IMR-90 (cell line): ENCODE data around the gene OBP2A. TPM values are rescaled to one million over a fixed set of nuclear protein-coding genes. Genes with fewer than 3 reads are reported as not detected.

Experiments
- ATAC-seq: fragments of 200-7000 bp; cut with Tn5 transposase; 2 replicates; pipeline ENCODE4 v1.9.1; 2020; ENCODE audit warnings: low read depth, mild to moderate bottlenecking, moderate library complexity
- BruUV-seq: library from RNA; stranded (reverse); fragments of 400-500 nt; replicated peaks from 2 replicates; lab custom pipeline; 2021; lab: Mats Ljungman, UMichigan
- CTCF ChIA-PET: fragments of 300-600 bp; formaldehyde crosslinking; extraction: SDS; loops from one replicate; lab custom pipeline; 2021; ENCODE audit warnings: antibody characterized with exemption; lab: Yijun Ruan, JAX
- POLR2A ChIA-PET: fragments of 300-600 bp; sonication (Branson Sonifier 250); formaldehyde crosslinking; loops from one replicate; lab custom pipeline; 2022; ENCODE audit warnings: antibody characterized with exemption; ENCODE audit not compliant: unreplicated experiment; lab: Charles Lee
- DNase-seq: peaks from one replicate; pipeline ENCODE4 v3.0.0; 2013
- H2AFZ ChIP-seq: replicated peaks from 2 replicates; pipeline ENCODE3; 2013; ENCODE audit warnings: low read length, mild to moderate bottlenecking; ENCODE audit not compliant: poor library complexity
- H2AK5ac ChIP-seq: 2 replicates; pipeline ENCODE4 v1.6.1; 2013; ENCODE audit warnings: low read depth, low read length, inconsistent platforms
- H2AK9ac ChIP-seq: replicated peaks from 2 replicates; pipeline ENCODE3; 2013; ENCODE audit warnings: mild to moderate bottlenecking, low read depth, low read length, moderate library complexity; ENCODE audit not compliant: poor library complexity
- H2BK120ac ChIP-seq: 2 replicates; pipeline ENCODE4 v1.6.1; 2013; ENCODE audit warnings: low read depth, low read length, inconsistent platforms
- H2BK15ac ChIP-seq: 3 replicates; pipeline ENCODE4 v1.6.1; 2013; ENCODE audit warnings: low read depth, low read length, inconsistent platforms
- H2BK20ac ChIP-seq: 2 replicates; pipeline ENCODE4 v1.6.1; 2013; ENCODE audit warnings: low read depth, mild to moderate bottlenecking, inconsistent platforms, low read length, moderate library complexity
- H2BK5ac ChIP-seq: 2 replicates; pipeline ENCODE4 v1.6.1; 2013; ENCODE audit warnings: mild to moderate bottlenecking, low read depth, low read length, inconsistent platforms; ENCODE audit not compliant: poor library complexity, severe bottlenecking
- H3K14ac ChIP-seq: replicated peaks from 2 replicates; pipeline ENCODE4 v1.6.1; 2013; ENCODE audit warnings: low read depth, low read length, inconsistent platforms
- H3K18ac ChIP-seq: 2 replicates; pipeline ENCODE4 v1.6.1; 2013; ENCODE audit warnings: low read depth, low read length, control low read depth
- H3K23ac ChIP-seq: 2 replicates; pipeline ENCODE4 v1.6.1; 2013; ENCODE audit warnings: low read depth, low read length, inconsistent platforms
- H3K27ac ChIP-seq: 2 replicates; pipeline ENCODE4 v1.5.1; 2013; ENCODE audit warnings: mild to moderate bottlenecking, control low read depth, low read length; ENCODE audit not compliant: insufficient read depth
- H3K27me3 ChIP-seq: 2 replicates; pipeline ENCODE4 v1.6.1; 2013; ENCODE audit warnings: low read length; ENCODE audit not compliant: control insufficient read depth, insufficient read depth
- H3K36me3 ChIP-seq: 2 replicates; pipeline ENCODE4 v1.6.1; 2013; ENCODE audit warnings: low read length, mixed read lengths; ENCODE audit not compliant: control insufficient read depth, insufficient read depth
- H3K4ac ChIP-seq: 2 replicates; pipeline ENCODE4 v1.6.1; 2013; ENCODE audit warnings: low read depth, low read length, inconsistent platforms
- H3K4me1 ChIP-seq: 2 replicates; pipeline ENCODE4 v1.6.1; 2013; ENCODE audit warnings: low read length, mixed read lengths; ENCODE audit not compliant: control insufficient read depth, insufficient read depth
- H3K4me2 ChIP-seq: 2 replicates; pipeline ENCODE4 v1.6.1; 2013; ENCODE audit warnings: low read depth, mild to moderate bottlenecking, control low read depth, low read length, moderate library complexity
- H3K4me3 ChIP-seq: 2 replicates; pipeline ENCODE4 v1.5.1; 2013; ENCODE audit warnings: low read depth, mild to moderate bottlenecking, control low read depth, low read length, moderate library complexity; ENCODE audit not compliant: insufficient read depth
- H3K56ac ChIP-seq: 2 replicates; pipeline ENCODE4 v1.6.1; 2013; ENCODE audit warnings: low read length, inconsistent platforms; ENCODE audit not compliant: insufficient read depth; ENCODE audit errors: extremely low read depth
- H3K79me1 ChIP-seq, 2 experiments: 2 replicates each; pipeline ENCODE4 v1.6.1; 2013; ENCODE audit warnings: low read length in 2 of 2, inconsistent platforms in 1 of 2, low read depth in 1 of 2
- H3K9ac ChIP-seq: 2 replicates; pipeline ENCODE4 v1.6.1; 2013; ENCODE audit warnings: low read depth, low read length, control low read depth
- H3K9me1 ChIP-seq: 2 replicates; pipeline ENCODE4 v1.6.1; 2013; ENCODE audit warnings: low read length, inconsistent platforms; ENCODE audit not compliant: insufficient read depth
- H3K9me3 ChIP-seq: 2 replicates; pipeline ENCODE4 v1.6.1; 2013; ENCODE audit warnings: low read length; ENCODE audit not compliant: control insufficient read depth, insufficient read depth
- H4K20me1 ChIP-seq: 2 replicates; pipeline ENCODE4 v1.6.1; 2013; ENCODE audit warnings: low read length, inconsistent platforms; ENCODE audit not compliant: insufficient read depth
- H4K5ac ChIP-seq: 2 replicates; pipeline ENCODE4 v1.6.1; 2013; ENCODE audit warnings: mild to moderate bottlenecking, low read depth, low read length, control low read depth
- H4K8ac ChIP-seq, 2 experiments: 2 replicates each; pipeline ENCODE4 v1.6.1; 2013; ENCODE audit warnings: low read depth in 2 of 2, low read length in 2 of 2, control low read depth in 1 of 2, inconsistent platforms in 1 of 2
- H4K91ac ChIP-seq: 2 replicates; pipeline ENCODE4 v1.6.1; 2013; ENCODE audit warnings: low read depth, low read length, inconsistent platforms; ENCODE audit not compliant: insufficient read depth
- BHLHE40 ChIP-seq: fragments of 150-350 bp; IDR thresholded peaks from 2 replicates; pipeline ENCODE4 v1.6.1; 2016; ENCODE audit warnings: mild to moderate bottlenecking, low read depth, low read length
- CEBPB ChIP-seq: IDR thresholded peaks from 2 replicates; pipeline ENCODE4 v1.6.1; 2012; ENCODE audit warnings: low read depth, low read length, improper control_type of control experiment
- CHD1 ChIP-seq: IDR thresholded peaks from 2 replicates; pipeline ENCODE4 v1.6.1; 2012; ENCODE audit warnings: low read depth, low read length, improper control_type of control experiment
- FOS ChIP-seq: fragments of 150-350 bp; IDR thresholded peaks from 2 replicates; pipeline ENCODE4 v1.6.1; 2016; ENCODE audit warnings: low read depth, low read length
- MAFK ChIP-seq: IDR thresholded peaks from 2 replicates; pipeline ENCODE4 v1.6.1; 2012; ENCODE audit warnings: low read depth, low read length, improper control_type of control experiment
- MAZ ChIP-seq: IDR thresholded peaks from 2 replicates; pipeline ENCODE4 v1.6.1; 2012; ENCODE audit warnings: low read depth, mild to moderate bottlenecking, low read length, improper control_type of control experiment, moderate library complexity, borderline replicate concordance
- MXI1 ChIP-seq: IDR thresholded peaks from 2 replicates; pipeline ENCODE4 v1.6.1; 2012; ENCODE audit warnings: low read depth, mild to moderate bottlenecking, low read length, moderate library complexity, borderline replicate concordance
- NFE2L2 ChIP-seq: fragments of 150-350 bp; IDR thresholded peaks from 2 replicates; pipeline ENCODE4 v1.6.1; 2016; ENCODE audit warnings: low read depth, mild to moderate bottlenecking, low read length
- POLR2A ChIP-seq: IDR thresholded peaks from 2 replicates; pipeline ENCODE4 v1.6.1; 2012; ENCODE audit warnings: mild to moderate bottlenecking, low read depth, low read length
- RAD21 ChIP-seq: IDR thresholded peaks from 2 replicates; pipeline ENCODE4 v1.6.1; 2012; ENCODE audit warnings: low read length, improper control_type of control experiment
- RCOR1 ChIP-seq: IDR thresholded peaks from 2 replicates; pipeline ENCODE4 v1.6.1; 2012; ENCODE audit warnings: mild to moderate bottlenecking, low read length, improper control_type of control experiment; ENCODE audit not compliant: insufficient replicate concordance
- RFX5 ChIP-seq: IDR thresholded peaks from 2 replicates; pipeline ENCODE4 v1.8.0; 2012; ENCODE audit warnings: low read depth, mild to moderate bottlenecking, low read length, moderate library complexity
- SMC3 ChIP-seq: fragments of 150-350 bp; IDR thresholded peaks from 2 replicates; pipeline ENCODE4 v1.6.1; 2016; ENCODE audit warnings: low read depth, mild to moderate bottlenecking, antibody characterized with exemption, low read length, moderate library complexity
- USF2 ChIP-seq: fragments of 150-350 bp; IDR thresholded peaks from 2 replicates; pipeline ENCODE4 v1.6.1; 2017; ENCODE audit warnings: mild to moderate bottlenecking, antibody characterized with exemption, low read length, low read depth
- WGBS, 2 experiments: methylation state at CpG; one replicate each; pipeline versions ENCODE4 v1.1.5 to v1.1.7; 2013; ENCODE audit warnings: missing lambda C conversion rate in 2 of 2; ENCODE audit not compliant: insufficient read length in 1 of 2; ENCODE audit errors: extremely low coverage in 2 of 2; 5-methylcytosine and 5-hydroxymethylcytosine counted together
- dilution Hi-C: fragments of 300-500 bp; cut with HindIII; formaldehyde crosslinking; loops from one replicate; pipeline ENCODE4 v1.14.3; 2018; ENCODE audit warnings: low sequenced_read_pairs; ENCODE audit not compliant: unreplicated experiment
- in situ Hi-C: fragments of 300-500 bp; cut with MboI; formaldehyde crosslinking; loops from 3 replicates; pipeline ENCODE4 v1.14.3; 2019; ENCODE audit warnings: low sequenced_read_pairs, inconsistent platforms, mixed read lengths
- intact Hi-C: fragments of 100-400 bp; cut with micrococcal nuclease; formaldehyde crosslinking; loops from 2 replicates; pipeline ENCODE4 v1.10.0; 2022
- polyA plus RNA-seq, 3 experiments: library from polyadenylated mRNA; depleted of rRNA; stranded (reverse); fragments of >200 nt; gene quantifications; 2 replicates each; pipeline ENCODE4 v1.2.3, GENCODE V29; 2012; ENCODE audit warnings: low replicate concordance in 1 of 3
- total RNA-seq: library from RNA; depleted of rRNA; stranded (reverse); fragments of >200 nt; gene quantifications from 2 replicates; pipeline ENCODE4 v1.2.3, GENCODE V29; 2012
- TF ChIP-seq, protein P1 (sequence below): conservative IDR thresholded peaks from 2 replicates; pipeline ENCODE4 v1.5.1; 2012; ENCODE audit warnings: mild to moderate bottlenecking, low read depth, low read length, improper control_type of control experiment
- TF ChIP-seq, protein P2 (sequence below): fragments of 150-350 bp; IDR thresholded peaks from 2 replicates; pipeline ENCODE4 v1.6.1; 2016; ENCODE audit warnings: low read depth, mild to moderate bottlenecking, low read length, moderate library complexity, borderline replicate concordance

Gene OBP2A
- total and polyA plus RNA-seq, 2 of the 4 experiments (the other 2 are of a cell fraction) = not detected

DNA sequence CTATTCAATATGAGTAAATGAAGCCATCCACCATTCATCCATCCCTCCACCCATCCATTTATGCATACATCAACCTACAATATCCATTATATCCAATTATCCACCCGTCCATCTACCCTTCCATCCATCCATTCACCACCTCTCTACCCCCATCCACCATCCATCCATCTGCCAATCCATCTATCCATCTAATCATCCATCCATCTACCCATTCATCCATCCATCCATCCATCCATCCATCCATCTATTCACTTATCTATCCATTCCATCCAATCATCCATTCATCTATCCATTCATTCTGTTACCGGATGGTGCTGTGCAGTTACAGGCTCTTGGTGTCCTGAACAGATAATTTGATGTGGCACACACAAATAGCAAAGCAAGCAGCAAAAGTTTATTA, 26.3 kb downstream of the OBP2A start:
- ChIA-PET CTCF (no interaction called here), POLR2A (no interaction called here)
- Histone ChIP-seq H2BK15ac (no peak overlapping the region), H4K20me1 (no peaks in the 10 kb centered on the region), H3K23ac (no peak overlapping the region), H3K27ac (no peak overlapping the region), H4K5ac (no peak overlapping the region), H2BK120ac (no peak overlapping the region), H3K9ac (no peak overlapping the region), H3K79me1 (no peaks in the 10 kb centered on the region), H3K14ac (no peak overlapping the region), H3K4me3 (no peak overlapping the region), H2BK5ac (peak overlapping the region; percentile 50), H3K18ac (no peak overlapping the region), H3K36me3 (no peaks in the 10 kb centered on the region), H4K8ac (no peak overlapping the region), H4K91ac (no peak overlapping the region), H2AK9ac (no peak overlapping the region), H3K56ac (no peak overlapping the region), H3K4me1 (no peaks in the 10 kb centered on the region), H3K4me2 (no peak overlapping the region), H3K9me3 (peaks cover 7% of the 10 kb centered on the region; the same call in 1 of the 2 replicates), H2BK20ac (no peak overlapping the region), H3K4ac (no peak overlapping the region), H2AFZ (no peak overlapping the region), H3K9me1 (no peaks in the 10 kb centered on the region), H3K27me3 (no peaks in the 10 kb centered on the region), H2AK5ac (no peak overlapping the region)
- 14% methylated on average over 1 of the region's 2 CpGs; no CpG with 5 or more reads in 1 of the 2 experiments for WGBS, 2 experiments
- intact Hi-C loops = no loop called here
- ATAC-seq (no peak), DNase-seq (no peak)
- dilution Hi-C loops = no loop called here
- no peak for TF ChIP-seq USF2
- no peak for TF ChIP-seq RAD21
- no peak for TF ChIP-seq FOS
- no peak for TF ChIP-seq RFX5
- TF ChIP-seq MXI1 = no peak
- TF ChIP-seq RCOR1 = no peak
- no peak for TF ChIP-seq POLR2A
- no peak for TF ChIP-seq CEBPB
- no peak for TF ChIP-seq NFE2L2
- TF ChIP-seq CHD1 = no peak
- no peak for TF ChIP-seq MAZ
- TF ChIP-seq, protein P1, sequence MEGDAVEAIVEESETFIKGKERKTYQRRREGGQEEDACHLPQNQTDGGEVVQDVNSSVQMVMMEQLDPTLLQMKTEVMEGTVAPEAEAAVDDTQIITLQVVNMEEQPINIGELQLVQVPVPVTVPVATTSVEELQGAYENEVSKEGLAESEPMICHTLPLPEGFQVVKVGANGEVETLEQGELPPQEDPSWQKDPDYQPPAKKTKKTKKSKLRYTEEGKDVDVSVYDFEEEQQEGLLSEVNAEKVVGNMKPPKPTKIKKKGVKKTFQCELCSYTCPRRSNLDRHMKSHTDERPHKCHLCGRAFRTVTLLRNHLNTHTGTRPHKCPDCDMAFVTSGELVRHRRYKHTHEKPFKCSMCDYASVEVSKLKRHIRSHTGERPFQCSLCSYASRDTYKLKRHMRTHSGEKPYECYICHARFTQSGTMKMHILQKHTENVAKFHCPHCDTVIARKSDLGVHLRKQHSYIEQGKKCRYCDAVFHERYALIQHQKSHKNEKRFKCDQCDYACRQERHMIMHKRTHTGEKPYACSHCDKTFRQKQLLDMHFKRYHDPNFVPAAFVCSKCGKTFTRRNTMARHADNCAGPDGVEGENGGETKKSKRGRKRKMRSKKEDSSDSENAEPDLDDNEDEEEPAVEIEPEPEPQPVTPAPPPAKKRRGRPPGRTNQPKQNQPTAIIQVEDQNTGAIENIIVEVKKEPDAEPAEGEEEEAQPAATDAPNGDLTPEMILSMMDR = no peak
- TF ChIP-seq, protein P2, sequence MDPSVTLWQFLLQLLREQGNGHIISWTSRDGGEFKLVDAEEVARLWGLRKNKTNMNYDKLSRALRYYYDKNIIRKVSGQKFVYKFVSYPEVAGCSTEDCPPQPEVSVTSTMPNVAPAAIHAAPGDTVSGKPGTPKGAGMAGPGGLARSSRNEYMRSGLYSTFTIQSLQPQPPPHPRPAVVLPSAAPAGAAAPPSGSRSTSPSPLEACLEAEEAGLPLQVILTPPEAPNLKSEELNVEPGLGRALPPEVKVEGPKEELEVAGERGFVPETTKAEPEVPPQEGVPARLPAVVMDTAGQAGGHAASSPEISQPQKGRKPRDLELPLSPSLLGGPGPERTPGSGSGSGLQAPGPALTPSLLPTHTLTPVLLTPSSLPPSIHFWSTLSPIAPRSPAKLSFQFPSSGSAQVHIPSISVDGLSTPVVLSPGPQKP = no peak
- no peak for TF ChIP-seq SMC3
- no peak for TF ChIP-seq BHLHE40
- no peak for TF ChIP-seq MAFK
- BruUV-seq = no TSS peak
- in situ Hi-C loops = no loop called here
